H9 (cell line): ENCODE data around the gene MIAT. TPM values are rescaled to one million over a fixed set of nuclear protein-coding genes. Genes with fewer than 3 reads are reported as not detected.

ENCODE experiments used
- DNase-seq: peaks from one replicate; pipeline ENCODE4 v3.0.0-alpha.2; 2017
- H2AFZ ChIP-seq: one replicate; pipeline ENCODE4 v1.6.1; 2013; ENCODE audit warnings: mild to moderate bottlenecking, low read length, control low read depth, moderate library complexity
- H2AK5ac ChIP-seq: 2 replicates; pipeline ENCODE4 v1.6.1; 2013; ENCODE audit warnings: low read length, control low read depth, mixed read lengths; ENCODE audit not compliant: insufficient read length
- H2BK120ac ChIP-seq: one replicate; pipeline ENCODE4 v1.6.1; 2013; ENCODE audit warnings: low read depth, mild to moderate bottlenecking, low read length, control low read depth, inconsistent platforms; ENCODE audit not compliant: poor library complexity, severe bottlenecking
- H2BK12ac ChIP-seq: 2 replicates; pipeline ENCODE4 v1.6.1; 2013; ENCODE audit warnings: low read length, control low read depth, mixed read lengths, low read depth; ENCODE audit not compliant: insufficient read length
- H2BK15ac ChIP-seq: 2 replicates; pipeline ENCODE4 v1.6.1; 2013; ENCODE audit warnings: low read depth, low read length, control low read depth
- H2BK20ac ChIP-seq: one replicate; pipeline ENCODE4 v1.6.1; 2013; ENCODE audit warnings: low read depth, mild to moderate bottlenecking, low read length, control low read depth, inconsistent platforms; ENCODE audit not compliant: poor library complexity, severe bottlenecking
- H2BK5ac ChIP-seq: 2 replicates; pipeline ENCODE4 v1.6.1; 2013; ENCODE audit warnings: low read length, control low read depth, mixed read lengths; ENCODE audit not compliant: insufficient read length
- H3K14ac ChIP-seq: 2 replicates; pipeline ENCODE4 v1.6.1; 2013; ENCODE audit warnings: low read length, control low read depth; ENCODE audit not compliant: insufficient read depth
- H3K18ac ChIP-seq: 2 replicates; pipeline ENCODE4 v1.6.1; 2013; ENCODE audit warnings: low read depth, mild to moderate bottlenecking, mixed read lengths, low read length, control low read depth; ENCODE audit not compliant: insufficient read length
- H3K23ac ChIP-seq: 2 replicates; pipeline ENCODE4 v1.6.1; 2013; ENCODE audit warnings: low read length, control low read depth, mixed read lengths, low read depth; ENCODE audit not compliant: insufficient read length
- H3K23me2 ChIP-seq: 2 replicates; pipeline ENCODE4 v1.6.1; 2013; ENCODE audit warnings: low read depth, mild to moderate bottlenecking, mixed read lengths, low read length, control low read depth; ENCODE audit not compliant: insufficient read length, poor library complexity, severe bottlenecking
- H3K27ac ChIP-seq: 2 replicates; pipeline ENCODE4 v1.5.1; 2013; ENCODE audit warnings: low read length, control low read depth, mixed read lengths, low read depth; ENCODE audit not compliant: insufficient read length
- H3K27me3 ChIP-seq: 2 replicates; pipeline ENCODE4 v1.6.1; 2013; ENCODE audit warnings: low read length, control low read depth, inconsistent platforms; ENCODE audit not compliant: insufficient read depth
- H3K4ac ChIP-seq: 2 replicates; pipeline ENCODE4 v1.6.1; 2013; ENCODE audit warnings: low read depth, mild to moderate bottlenecking, control low read depth, inconsistent platforms, low read length, moderate library complexity
- H3K4me1 ChIP-seq: 2 replicates; pipeline ENCODE4 v1.6.1; 2013; ENCODE audit warnings: low read length, control low read depth, inconsistent platforms; ENCODE audit not compliant: insufficient read depth
- H3K4me2 ChIP-seq: 2 replicates; pipeline ENCODE4 v1.6.1; 2013; ENCODE audit warnings: low read length, control low read depth, mixed read lengths; ENCODE audit not compliant: insufficient read length, insufficient read depth
- H3K56ac ChIP-seq: 2 replicates; pipeline ENCODE4 v1.6.1; 2013; ENCODE audit warnings: low read depth, mild to moderate bottlenecking, mixed read lengths, low read length, control low read depth; ENCODE audit not compliant: insufficient read length
- H3K79me1 ChIP-seq: 2 replicates; pipeline ENCODE4 v1.6.1; 2013; ENCODE audit warnings: low read depth, mild to moderate bottlenecking, moderate library complexity, low read length, control low read depth, inconsistent platforms; ENCODE audit not compliant: insufficient read depth, poor library complexity, severe bottlenecking
- H3K79me2 ChIP-seq: 2 replicates; pipeline ENCODE4 v1.6.1; 2013; ENCODE audit warnings: low read length, control low read depth, inconsistent platforms; ENCODE audit not compliant: insufficient read depth
- H3K9ac ChIP-seq: 2 replicates; pipeline ENCODE4 v1.6.1; 2013; ENCODE audit warnings: low read length, control low read depth, mixed read lengths; ENCODE audit not compliant: insufficient read length; ENCODE audit errors: extremely low read depth
- H3K9me3 ChIP-seq: one replicate; pipeline ENCODE4 v1.6.1; 2013; ENCODE audit warnings: low read depth, low read length, inconsistent platforms; ENCODE audit not compliant: control insufficient read depth
- H3T11ph ChIP-seq: one replicate; pipeline ENCODE4 v1.6.1; 2013; ENCODE audit warnings: mild to moderate bottlenecking, low read length, control low read depth, inconsistent platforms
- H4K20me1 ChIP-seq: one replicate; pipeline ENCODE4 v1.6.1; 2013; ENCODE audit not compliant: control insufficient read depth, insufficient read length, insufficient read depth
- H4K5ac ChIP-seq: 2 replicates; pipeline ENCODE4 v1.6.1; 2013; ENCODE audit warnings: low read depth, mild to moderate bottlenecking, mixed read lengths, low read length, control low read depth; ENCODE audit not compliant: insufficient read length
- H4K8ac ChIP-seq: replicated peaks from 2 replicates; pipeline ENCODE4 v1.6.1; 2013; ENCODE audit warnings: low read length, control low read depth, mixed read lengths, low read depth; ENCODE audit not compliant: insufficient read length
- H4K91ac ChIP-seq: 2 replicates; pipeline ENCODE4 v1.6.1; 2013; ENCODE audit warnings: low read depth, mild to moderate bottlenecking, moderate library complexity, mixed read lengths, low read length, control low read depth; ENCODE audit not compliant: insufficient read length
- H3K27ac Mint-ChIP-seq, 3 experiments: 2 replicates in 2 of 3; 3 replicates in 1 of 3; pipeline ENCODE4 v1.8.0; 2020 to 2021; ENCODE audit warnings: mixed read lengths in 3 of 3, mild to moderate bottlenecking in 1 of 3, moderate library complexity in 1 of 3
- H3K27me3 Mint-ChIP-seq: 2 replicates; pipeline ENCODE4 v1.8.0; 2021; ENCODE audit warnings: low read depth, mild to moderate bottlenecking, moderate library complexity, mixed read lengths
- H3K36me3 Mint-ChIP-seq, 3 experiments: 2 replicates in 2 of 3; 3 replicates in 1 of 3; pipeline ENCODE4 v1.8.0; 2020 to 2021; ENCODE audit warnings: low read depth in 3 of 3, mixed read lengths in 3 of 3; ENCODE audit not compliant: insufficient read depth in 1 of 3
- H3K4me1 Mint-ChIP-seq, 2 experiments: 2 replicates each; pipeline ENCODE4 v1.8.0; 2020; ENCODE audit warnings: mixed read lengths in 2 of 2
- H3K4me3 Mint-ChIP-seq, 2 experiments: 2 replicates in 1 of 2; 3 replicates in 1 of 2; pipeline ENCODE4 v1.8.0; 2020 to 2021; ENCODE audit warnings: mild to moderate bottlenecking in 2 of 2, mixed read lengths in 2 of 2, moderate library complexity in 1 of 2
- H3K9me3 Mint-ChIP-seq, 2 experiments: 2 replicates in 1 of 2; 3 replicates in 1 of 2; pipeline ENCODE4 v1.8.0; 2020; ENCODE audit warnings: mild to moderate bottlenecking in 2 of 2, mixed read lengths in 2 of 2, moderate library complexity in 1 of 2
- total RNA-seq: library from RNA; stranded (reverse); gene quantifications from 2 replicates; pipeline ENCODE4 v1.2.1, GENCODE V29; 2021
- TF ChIP-seq, protein P1 (sequence below): fragments of 200-600 bp; sonication (generic); conservative IDR thresholded peaks from 3 replicates; pipeline ENCODE4 v1.8.0; 2021; ENCODE audit warnings: antibody characterized with exemption, mild to moderate bottlenecking

The MIAT gene
- total RNA-seq, 1 experiment from 2014 or later: 85.6 TPM

DNA sequence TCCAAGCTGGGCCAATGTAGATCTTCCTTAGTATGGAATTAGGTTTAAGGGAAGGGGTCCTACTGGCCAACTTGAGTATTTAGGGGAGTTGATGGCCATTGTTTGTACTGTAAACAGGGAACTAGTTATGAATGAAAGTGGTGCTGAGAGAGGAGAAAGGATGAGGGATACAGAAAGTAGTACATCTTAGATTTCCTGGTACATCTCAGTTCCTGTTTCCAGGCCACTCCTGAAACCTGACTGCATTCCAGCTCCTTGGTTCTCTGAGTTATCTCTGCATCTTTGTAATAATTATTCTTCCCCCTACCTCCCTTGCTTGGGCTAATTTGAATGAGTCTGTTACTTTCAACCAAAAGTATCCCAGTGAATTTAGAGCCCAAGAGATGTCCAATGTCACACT lies 30.1 kb downstream of the MIAT start:
- H4K20me1 ChIP-seq: no peaks in the 10 kb centered on the region
- no peak overlapping the region for H3K9ac ChIP-seq
- peaks cover 0 to 3% (median 3%) of the 10 kb centered on the region in 3 experiments; a peak in 4 of 7 replicates for H3K36me3 Mint-ChIP-seq
- no peaks in the 10 kb centered on the region for H3K27me3 ChIP-seq
- no peak overlapping the region for H3K14ac ChIP-seq
- H3K56ac ChIP-seq: no peak overlapping the region
- no peak overlapping the region for H4K91ac ChIP-seq
- H3K4me3 Mint-ChIP-seq: no peak overlapping the region
- no peaks in the 10 kb centered on the region for H3K9me3 ChIP-seq
- peaks cover 0 to 8% of the 10 kb centered on the region in 2 experiments; a peak in 4 of 5 replicates for H3K9me3 Mint-ChIP-seq
- H3K4me1 ChIP-seq: 0 out of 2 replicates have a peak, but pooled peaks cover 2% of the 10 kb centered on the region
- no peak overlapping the region for H4K8ac ChIP-seq
- no peak overlapping the region for H3K23ac ChIP-seq
- no peak for DNase-seq
- no peak overlapping the region for H3K4ac ChIP-seq
- no peak overlapping the region for H4K5ac ChIP-seq
- no peak overlapping the region for H3K27ac ChIP-seq
- no peak overlapping the region for H3K4me2 ChIP-seq
- H2BK20ac ChIP-seq: no peak overlapping the region
- no peak overlapping the region for H3T11ph ChIP-seq
- H3K79me2 ChIP-seq: no peaks in the 10 kb centered on the region
- no peaks in the 10 kb centered on the region for H3K23me2 ChIP-seq
- no peak overlapping the region for H3K18ac ChIP-seq
- no peak overlapping the region for H2BK15ac ChIP-seq
- no peak overlapping the region for H2AK5ac ChIP-seq
- TF ChIP-seq, protein P1, sequence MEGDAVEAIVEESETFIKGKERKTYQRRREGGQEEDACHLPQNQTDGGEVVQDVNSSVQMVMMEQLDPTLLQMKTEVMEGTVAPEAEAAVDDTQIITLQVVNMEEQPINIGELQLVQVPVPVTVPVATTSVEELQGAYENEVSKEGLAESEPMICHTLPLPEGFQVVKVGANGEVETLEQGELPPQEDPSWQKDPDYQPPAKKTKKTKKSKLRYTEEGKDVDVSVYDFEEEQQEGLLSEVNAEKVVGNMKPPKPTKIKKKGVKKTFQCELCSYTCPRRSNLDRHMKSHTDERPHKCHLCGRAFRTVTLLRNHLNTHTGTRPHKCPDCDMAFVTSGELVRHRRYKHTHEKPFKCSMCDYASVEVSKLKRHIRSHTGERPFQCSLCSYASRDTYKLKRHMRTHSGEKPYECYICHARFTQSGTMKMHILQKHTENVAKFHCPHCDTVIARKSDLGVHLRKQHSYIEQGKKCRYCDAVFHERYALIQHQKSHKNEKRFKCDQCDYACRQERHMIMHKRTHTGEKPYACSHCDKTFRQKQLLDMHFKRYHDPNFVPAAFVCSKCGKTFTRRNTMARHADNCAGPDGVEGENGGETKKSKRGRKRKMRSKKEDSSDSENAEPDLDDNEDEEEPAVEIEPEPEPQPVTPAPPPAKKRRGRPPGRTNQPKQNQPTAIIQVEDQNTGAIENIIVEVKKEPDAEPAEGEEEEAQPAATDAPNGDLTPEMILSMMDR: no peak
- H2BK120ac ChIP-seq: no peak overlapping the region
- peaks cover 42 to 44% of the 10 kb centered on the region in 2 experiments for H3K4me1 Mint-ChIP-seq
- no peak overlapping the region for H2BK5ac ChIP-seq
- no peak overlapping the region for H2BK12ac ChIP-seq
- H3K27ac Mint-ChIP-seq: no peak overlapping the region
- peaks cover 15% of the 10 kb centered on the region for H3K27me3 Mint-ChIP-seq
- no peak overlapping the region for H2AFZ ChIP-seq
- no peaks in the 10 kb centered on the region for H3K79me1 ChIP-seq
